K562 (cell line): ENCODE data around the gene CLEC17A. TPM values are rescaled to one million over a fixed set of nuclear protein-coding genes. Genes with fewer than 3 reads are reported as not detected.

Experiments
- ATAC-seq: fragments of 200-7000 bp; cut with Tn5 transposase; 3 replicates; pipeline ENCODE4 v1.9.1; 2020; ENCODE audit warnings: moderate library complexity
- BruUV-seq: library from RNA; stranded (reverse); fragments of 400-500 nt; replicated peaks from 2 replicates; lab custom pipeline; 2021; lab: Mats Ljungman, UMichigan
- CTCF ChIA-PET: fragments of 300-600 bp; formaldehyde crosslinking; extraction: SDS; loops from one replicate; lab custom pipeline; 2021; ENCODE audit warnings: low intra/inter-chr PET ratio; lab: Yijun Ruan, JAX
- POLR2A ChIA-PET: fragments of 300-600, 350-650 bp; sonication (Branson Sonifier 250); formaldehyde crosslinking; extraction: SDS; loops from one replicate; lab custom pipeline; 2021; ENCODE audit warnings: antibody characterized with exemption, inconsistent platforms; lab: Yijun Ruan, JAX
- DNase-seq, 4 experiments: peaks; one replicate each; pipeline versions ENCODE4 v3.0.0 to v3.0.0-alpha.2; 2011 to 2018; ENCODE audit warnings: low spot score in 3 of 4, mixed read lengths in 3 of 4; ENCODE audit errors: extremely low read depth in 1 of 4
- FAIRE-seq: peaks from 2 replicates; lab custom pipeline; 2011; peaks lifted over from hg19 to GRCh38; lab: Jason Lieb, UNC
- H2AFZ ChIP-seq: 2 replicates; pipeline ENCODE4 v1.6.0; 2011; ENCODE audit warnings: low read depth, low read length, control low read depth, inconsistent platforms
- H3K27ac ChIP-seq: fragments of 200-600 bp; 3 replicates; pipeline ENCODE4 v1.8.0; 2011; ENCODE audit warnings: low read depth, mild to moderate bottlenecking, control low read depth, inconsistent platforms, low read length, moderate library complexity, mixed read lengths; ENCODE audit errors: extremely low read depth
- H3K27me3 ChIP-seq, 2 experiments: fragments of 300-600 bp in 1 of 2; 2 replicates in 1 of 2; 3 replicates in 1 of 2; pipeline versions ENCODE4 v1.6.0 to v1.8.0; 2011; ENCODE audit warnings: inconsistent platforms in 2 of 2, low read length in 2 of 2, mild to moderate bottlenecking in 1 of 2, mixed read lengths in 1 of 2, moderate library complexity in 1 of 2; ENCODE audit not compliant: control insufficient read depth in 2 of 2, insufficient read depth in 2 of 2
- H3K36me3 ChIP-seq: fragments of 300-600 bp; 3 replicates; pipeline ENCODE4 v1.8.0; 2011; ENCODE audit warnings: mild to moderate bottlenecking, low read length, inconsistent platforms; ENCODE audit not compliant: control insufficient read depth, insufficient read depth
- H3K4me1 ChIP-seq, 2 experiments: fragments of 200-600 bp in 1 of 2; replicated peaks in 1 of 2; 2 replicates in 1 of 2; 3 replicates in 1 of 2; pipeline versions ENCODE4 v1.5.1 to v1.8.0; 2011; ENCODE audit warnings: inconsistent platforms in 2 of 2, low read length in 2 of 2, mild to moderate bottlenecking in 1 of 2, mixed read lengths in 1 of 2, moderate library complexity in 1 of 2; ENCODE audit not compliant: control insufficient read depth in 2 of 2, insufficient read depth in 2 of 2
- H3K4me2 ChIP-seq: 2 replicates; pipeline ENCODE4 v1.6.1; 2011; ENCODE audit warnings: low read length, control low read depth, inconsistent platforms, mixed read lengths; ENCODE audit not compliant: insufficient read depth
- H3K4me3 ChIP-seq: fragments of 200-600 bp; sonication (generic), shearing (Covaris generic); 2 replicates; pipeline ENCODE4 v1.5.1; 2016; ENCODE audit warnings: control low read depth, inconsistent platforms
- H3K79me2 ChIP-seq: fragments of 200-600 bp; 3 replicates; pipeline ENCODE4 v1.8.0; 2011; ENCODE audit warnings: low read length, inconsistent platforms; ENCODE audit not compliant: control insufficient read depth, insufficient read depth
- H3K9ac ChIP-seq, 2 experiments: 2 replicates each; pipeline versions ENCODE4 v1.6.0 to v1.6.1; 2011; ENCODE audit warnings: low read depth in 2 of 2, low read length in 2 of 2, control low read depth in 1 of 2, inconsistent platforms in 1 of 2, mild to moderate bottlenecking in 1 of 2, mixed read lengths in 1 of 2; ENCODE audit not compliant: insufficient read depth in 1 of 2
- H3K9me1 ChIP-seq: one replicate; pipeline ENCODE4 v1.6.0; 2011; ENCODE audit warnings: inconsistent platforms, mild to moderate bottlenecking, low read length, moderate library complexity; ENCODE audit not compliant: control insufficient read depth, insufficient read depth
- H3K9me3 ChIP-seq: replicated peaks from 2 replicates; pipeline ENCODE4 v1.5.1; 2011; ENCODE audit warnings: low read depth, low read length, inconsistent platforms; ENCODE audit not compliant: control insufficient read depth, insufficient read depth
- H4K20me1 ChIP-seq: replicated peaks from 2 replicates; pipeline ENCODE4 v1.6.1; 2011; ENCODE audit warnings: low read length, inconsistent platforms, mixed read lengths; ENCODE audit not compliant: control insufficient read depth, insufficient read depth
- FOXK1 ChIP-seq: sonication (generic); formaldehyde crosslinking; IDR thresholded peaks from 2 replicates; pipeline ENCODE4 v1.8.0; 2022; ENCODE audit warnings: missing genetic modification reagents, mild to moderate bottlenecking, borderline replicate concordance
- ILK ChIP-seq: fragments of 450-650 bp; IDR thresholded peaks from 2 replicates; pipeline ENCODE4 v1.6.1; 2016; ENCODE audit warnings: missing genetic modification characterization, low read depth, mild to moderate bottlenecking, missing compliant biosample characterization, moderate library complexity, borderline replicate concordance
- SLC30A9 ChIP-seq: fragments of 250-450 bp; sonication (Bioruptor Pico); IDR thresholded peaks from 2 replicates; pipeline ENCODE4 v1.8.0; 2022; ENCODE audit warnings: mild to moderate bottlenecking, moderate library complexity
- SREBF1 ChIP-seq: fragments of 150-350 bp; IDR thresholded peaks from 2 replicates; pipeline ENCODE4 v1.6.1; 2014; ENCODE audit warnings: antibody characterized with exemption, low read depth, low read length, borderline replicate concordance
- ZNF324 ChIP-seq: fragments of 250-450 bp; sonication (Bioruptor Pico); IDR thresholded peaks from 2 replicates; pipeline ENCODE4 v1.4.0; 2020; ENCODE audit warnings: mild to moderate bottlenecking
- WGBS: fragments of 100-300 bp; shearing (Covaris generic); methylation state at CpG from one replicate; pipeline ENCODE4 v1.1.6; 2016; ENCODE audit warnings: low coverage, mixed read lengths; ENCODE audit not compliant: insufficient coverage; ENCODE audit errors: missing lambda C conversion rate; 5-methylcytosine and 5-hydroxymethylcytosine counted together
- in situ Hi-C: fragments of 300-500 bp; cut with MboI; formaldehyde crosslinking; loops from 4 replicates; pipeline ENCODE4 v1.15.0; 2018; ENCODE audit warnings: inconsistent platforms, mixed read lengths
- intact Hi-C: fragments of 100-400 bp; cut with micrococcal nuclease; formaldehyde crosslinking; loops from 2 replicates; pipeline ENCODE4 v1.14.2; 2022
- polyA plus RNA-seq, 8 experiments: library from polyadenylated mRNA; depleted of rRNA in 4 of 8; stranded (reverse) in 5 of 8; unstranded in 3 of 8; fragments of >200 nt; fragmentation: Nextera tagmentation in 2 of 8; fragmentation: Illumina TruSeq in 1 of 8; extraction: Ambion mirVana in 2 of 8; extraction: Trizol in 1 of 8; gene quantifications; 2 replicates each; pipeline versions ENCODE4 v1.2.1 to v1.2.3, GENCODE V29; 2011 to 2014; ENCODE audit warnings: inconsistent platforms in 1 of 8, missing spikeins in 1 of 8
- total RNA-seq, 7 experiments: library from RNA; depleted of rRNA in 6 of 7; stranded (reverse); fragments of >200 nt in 6 of 7; fragmentation: Illumina TruSeq in 2 of 7; extraction: Trizol in 2 of 7; gene quantifications; 2 replicates each; pipeline versions ENCODE4 v1.2.1 to v1.2.3, GENCODE V29; 2011 to 2021; ENCODE audit warnings: low replicate concordance in 1 of 7
- TF ChIP-seq, protein P1 (sequence below): fragments of 450-650 bp; formaldehyde crosslinking; IDR thresholded peaks from 2 replicates; pipeline ENCODE4 v1.4.0; 2020; ENCODE audit warnings: mild to moderate bottlenecking, moderate library complexity

The CLEC17A gene
- total and polyA plus RNA-seq, 9 of the 15 experiments (the other 6 are each of a cell fraction or from before 2014, with no cell fraction given) = 0.03 TPM; not detected in 8

GRCh38 chr19:14562660-14563589, 20.0 kb upstream of the CLEC17A start:
- ATAC-seq = no peak
- Histone ChIP-seq H3K36me3 (peaks cover 46% of the 10 kb centered on the region; the same call in 2 of the 3 replicates), H4K20me1 (peaks cover 18% of the 10 kb centered on the region; the same call in 1 of the 2 replicates), H3K9me3 (no peaks in the 10 kb centered on the region), H3K79me2 (peaks cover 37% of the 10 kb centered on the region; the same call in 2 of the 3 replicates), H3K9ac (peak overlapping the region in 1 of 2 experiments; percentile 65; a peak in 2 of 4 replicates), H3K9me1 (peaks cover 8% of the 10 kb centered on the region), H3K27ac (no peak overlapping the region), H2AFZ (no peak overlapping the region), H3K4me3 (no peak overlapping the region), H3K4me1 (peaks cover 12 to 85% of the 10 kb centered on the region in 2 experiments; a peak in 4 of 5 replicates), H3K27me3 (no peaks in the 10 kb centered on the region), H3K4me2 (no peak overlapping the region)
- in situ Hi-C loops (no loop called here), intact Hi-C loops (no loop called here)
- CTCF ChIA-PET = no interaction called here
- POLR2A ChIA-PET = interaction anchor here (0.9 to 1.4 kb wide), 2 partner anchors 9 to 49 kb away, joined by 3 to 4 read pairs; partner anchors contain the start of gene NDUFB7
- TF ChIP-seq, protein P1, sequence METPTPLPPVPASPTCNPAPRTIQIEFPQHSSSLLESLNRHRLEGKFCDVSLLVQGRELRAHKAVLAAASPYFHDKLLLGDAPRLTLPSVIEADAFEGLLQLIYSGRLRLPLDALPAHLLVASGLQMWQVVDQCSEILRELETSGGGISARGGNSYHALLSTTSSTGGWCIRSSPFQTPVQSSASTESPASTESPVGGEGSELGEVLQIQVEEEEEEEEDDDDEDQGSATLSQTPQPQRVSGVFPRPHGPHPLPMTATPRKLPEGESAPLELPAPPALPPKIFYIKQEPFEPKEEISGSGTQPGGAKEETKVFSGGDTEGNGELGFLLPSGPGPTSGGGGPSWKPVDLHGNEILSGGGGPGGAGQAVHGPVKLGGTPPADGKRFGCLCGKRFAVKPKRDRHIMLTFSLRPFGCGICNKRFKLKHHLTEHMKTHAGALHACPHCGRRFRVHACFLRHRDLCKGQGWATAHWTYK = no peak
- TF ChIP-seq ZNF324 (CRISPR knock-in tag) (no peak), FOXK1 (CRISPR knock-in tag) (no peak), SLC30A9 (CRISPR knock-in tag) (no peak), SREBF1 (no peak), ILK (no peak)
- 91% methylated on average over 16 of the region's 23 CpGs for WGBS
- no TSS peak for BruUV-seq
- FAIRE-seq = no peak
- no peak for DNase-seq
